GM12873 (cell line): ENCODE results near the gene RING1.

Experiments
- CTCF ChIP-seq: IDR thresholded peaks from 2 replicates; pipeline ENCODE4 v1.5.1; 2012; ENCODE audit warnings: low read depth, mild to moderate bottlenecking, moderate library complexity, low read length, control low read depth; ENCODE audit not compliant: insufficient read depth; ENCODE audit errors: missing control alignments

Gene RING1

GRCh38 chr6:33206027-33206863, 2.1 kb upstream of the RING1 start:
- no peak for TF ChIP-seq CTCF

DNA sequence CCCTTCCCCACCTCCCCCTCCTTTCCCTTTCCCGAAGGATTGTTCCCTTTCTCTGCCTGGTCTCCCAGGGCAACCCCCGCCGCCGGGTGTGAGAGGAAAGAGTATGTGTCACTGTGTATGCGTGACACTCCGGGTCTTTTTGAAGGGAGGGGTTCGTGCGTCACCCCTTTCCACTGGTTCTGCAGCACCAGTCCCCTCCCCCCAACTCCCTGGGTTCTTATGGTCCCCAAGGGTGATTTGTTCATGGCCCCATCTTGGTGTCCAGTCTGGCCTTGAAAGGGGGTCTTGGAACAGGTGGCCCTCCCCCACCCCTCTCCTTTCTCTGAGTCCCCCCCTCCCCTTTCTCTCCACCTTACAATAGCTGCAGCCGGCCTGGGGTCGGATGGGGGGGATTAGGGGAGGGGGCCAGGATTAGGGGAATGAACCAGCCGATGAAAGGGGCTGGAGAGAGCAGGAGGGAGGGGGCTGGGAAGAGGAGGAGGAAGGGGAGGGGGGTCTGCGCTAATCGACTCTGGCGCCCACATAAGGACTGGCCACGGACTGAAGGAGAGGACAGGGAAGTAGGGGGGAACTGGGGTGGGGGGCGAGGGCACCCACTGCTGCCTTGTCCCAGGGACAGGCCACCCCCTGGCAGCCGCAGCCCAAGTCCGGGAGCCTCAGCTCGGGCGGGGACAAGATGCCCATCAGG, 1.3 kb upstream of the RING1 start:
- TF ChIP-seq CTCF, result no peak

- TF ChIP-seq CTCF, result no peak
Measured at GRCh38 chr6:33207552-33208090, 679 bp upstream of the RING1 start.

GRCh38 chr6:33209856-33210255, 1.6 kb downstream of the RING1 start:
- no peak for TF ChIP-seq CTCF

- TF ChIP-seq CTCF, result no peak
Measured at GRCh38 chr6:33211136-33211535, 2.8 kb downstream of the RING1 start.

DNA sequence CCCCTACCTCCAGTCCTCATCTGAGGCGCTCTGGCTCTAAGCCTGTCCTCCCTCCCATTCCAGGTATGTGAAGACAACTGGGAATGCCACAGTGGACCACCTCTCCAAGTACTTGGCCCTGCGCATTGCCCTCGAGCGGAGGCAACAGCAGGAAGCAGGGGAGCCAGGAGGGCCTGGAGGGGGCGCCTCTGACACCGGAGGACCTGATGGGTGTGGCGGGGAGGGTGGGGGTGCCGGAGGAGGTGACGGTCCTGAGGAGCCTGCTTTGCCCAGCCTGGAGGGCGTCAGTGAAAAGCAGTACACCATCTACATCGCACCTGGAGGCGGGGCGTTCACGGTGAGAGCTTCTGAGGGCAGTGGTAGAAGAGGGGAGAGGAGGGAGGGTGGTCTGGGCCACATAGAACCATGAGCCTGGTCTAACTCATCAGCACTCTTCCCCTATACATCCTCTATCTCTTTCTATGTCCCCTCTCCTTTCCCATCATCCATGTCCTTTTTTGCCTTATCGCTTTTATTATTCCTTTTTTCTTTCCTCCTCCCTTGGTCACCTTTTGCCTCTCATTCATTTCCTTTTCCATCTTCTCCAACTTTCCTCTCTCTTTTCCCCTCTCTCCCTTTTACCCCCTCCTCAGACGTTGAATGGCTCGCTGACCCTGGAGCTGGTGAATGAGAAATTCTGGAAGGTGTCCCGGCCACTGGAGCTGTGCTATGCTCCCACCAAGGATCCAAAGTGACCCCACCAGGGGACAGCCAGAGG, 3.5 kb downstream of the RING1 start:
- TF ChIP-seq CTCF, result no peak

- no peak for TF ChIP-seq CTCF
Measured at GRCh38 chr6:33212857-33213165, 4.5 kb downstream of the RING1 start.
